ENCODE measurements around the gene EFHC1. TPM values are rescaled to one million over a fixed set of nuclear protein-coding genes. Genes with fewer than 3 reads are reported as not detected.

The EFHC1 gene
- total RNA-seq, 2 donors from 2014 or later: 19.4 to 23.5 TPM

DNA sequence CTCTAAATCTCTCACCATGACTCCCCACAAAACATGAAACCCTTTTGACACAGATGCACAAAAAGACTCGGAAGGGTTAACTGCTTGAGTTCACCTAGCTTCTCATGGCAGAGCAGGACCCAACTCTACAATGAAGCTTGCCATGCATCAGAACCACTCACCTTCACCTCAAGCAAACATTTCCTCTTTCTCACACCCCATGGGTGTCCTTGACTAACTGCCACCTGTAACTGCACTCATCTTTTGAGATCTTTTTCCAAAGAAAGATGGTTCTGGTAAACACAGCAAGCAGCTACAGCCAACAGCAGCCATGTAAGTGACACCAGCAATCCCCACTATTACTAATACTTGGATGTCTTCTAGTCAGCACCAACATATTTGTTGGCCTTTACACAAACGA, 76.5 kb downstream of the EFHC1 start:
- 95% methylated on average over 2 of the region's 2 CpGs for WGBS
- intact Hi-C loops (cut with DNase I): loop anchor here (5.0 to 10.0 kb wide), 2 partner anchors 81 to 168 kb away; partner anchors contain the start of gene TRAM2
- no peak overlapping the region for H3K27ac ChIP-seq

GRCh38 chr6:52497652-52498408, 77.7 kb downstream of the EFHC1 start:
- no peaks in the 10 kb centered on the region for H3K9me3 ChIP-seq
- DNase-seq (ENCODE audit: low spot score): no peak
- no peaks in the 10 kb centered on the region for H3K4me1 ChIP-seq (replicated peaks)
- no peaks in the 10 kb centered on the region for H3K27me3 ChIP-seq (replicated peaks; ENCODE audit: insufficient read depth)
- WGBS: 71% methylated on average over 14 of the region's 14 CpGs
- no peak overlapping the region for H3K27ac ChIP-seq
- H3K4me3 ChIP-seq: no peak overlapping the region
- TF ChIP-seq POLR2AphosphoS5 (IDR thresholded peaks at IDR 0.05) (no peak), CTCF (IDR thresholded peaks at IDR 0.05) (no peak), POLR2A (IDR thresholded peaks at IDR 0.05) (no peak)
- H3K36me3 ChIP-seq: no peaks in the 10 kb centered on the region
- intact Hi-C loops (cut with DNase I): loop anchor here (5.0 to 10.0 kb wide), 2 partner anchors 79 to 167 kb away; partner anchors contain the start of gene TRAM2

More for the DNA sequence above, 76.5 kb downstream of the EFHC1 start:
- no peaks in the 10 kb centered on the region for H3K9me3 ChIP-seq
- H3K4me3 ChIP-seq: no peak overlapping the region
- DNase-seq (ENCODE audit: low spot score): no peak
- no peaks in the 10 kb centered on the region for H3K4me1 ChIP-seq (replicated peaks)
- no peaks in the 10 kb centered on the region for H3K27me3 ChIP-seq (replicated peaks; ENCODE audit: insufficient read depth)
- no peaks in the 10 kb centered on the region for H3K36me3 ChIP-seq
- TF ChIP-seq CTCF (IDR thresholded peaks at IDR 0.05) (no peak), POLR2A (IDR thresholded peaks at IDR 0.05) (no peak), POLR2AphosphoS5 (IDR thresholded peaks at IDR 0.05) (no peak)

- no peaks in the 10 kb centered on the region for H3K4me1 ChIP-seq (replicated peaks)
- H3K9me3 ChIP-seq: no peaks in the 10 kb centered on the region
- WGBS: 93% methylated on average over 11 of the region's 11 CpGs
- TF ChIP-seq POLR2AphosphoS5 (IDR thresholded peaks at IDR 0.05) (no peak), CTCF (IDR thresholded peaks at IDR 0.05) (no peak), POLR2A (IDR thresholded peaks at IDR 0.05) (no peak)
- no peak overlapping the region for H3K27ac ChIP-seq
- no peak overlapping the region for H3K4me3 ChIP-seq
- H3K27me3 ChIP-seq (replicated peaks; ENCODE audit: insufficient read depth): no peaks in the 10 kb centered on the region
- no peaks in the 10 kb centered on the region for H3K36me3 ChIP-seq
- intact Hi-C loops (cut with DNase I): loop anchor here (5.0 to 10.0 kb wide), 2 partner anchors 79 to 166 kb away; partner anchors contain the start of gene TRAM2
- DNase-seq (ENCODE audit: low spot score): no peak
These were observed 78.4 kb downstream of the EFHC1 start for GRCh38 chr6:52498538-52499017.

DNA sequence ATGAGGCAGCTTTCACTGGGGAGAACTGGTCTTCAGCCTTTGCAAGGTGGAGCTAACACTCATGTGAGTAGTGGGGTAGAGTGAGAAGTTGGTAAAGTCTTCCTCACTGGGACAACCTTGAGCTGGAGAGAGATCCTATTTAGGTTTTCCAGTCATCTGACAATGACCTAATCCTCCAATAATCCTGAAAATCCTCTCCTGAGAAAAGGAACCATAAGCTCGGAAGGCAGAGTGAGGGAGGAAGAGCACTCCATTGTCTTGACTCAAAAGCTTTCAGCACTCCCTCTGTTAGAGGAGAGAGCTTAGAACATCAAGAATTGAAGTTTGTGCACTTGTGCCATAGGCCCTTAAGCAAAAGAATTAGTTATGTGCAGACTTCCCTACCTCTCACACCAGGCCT, 78.9 kb downstream of the EFHC1 start:
- Histone ChIP-seq H3K36me3 (no peaks in the 10 kb centered on the region), H3K4me1 (replicated peaks) (no peaks in the 10 kb centered on the region), H3K9me3 (no peaks in the 10 kb centered on the region), H3K27me3 (replicated peaks; ENCODE audit: insufficient read depth) (no peaks in the 10 kb centered on the region), H3K4me3 (no peak overlapping the region), H3K27ac (no peak overlapping the region)
- no peak for DNase-seq (ENCODE audit: low spot score)
- WGBS: 65% methylated on average over 1 of the region's 1 CpG
- intact Hi-C loops (cut with DNase I): loop anchor here (5.0 to 10.0 kb wide), 2 partner anchors 78 to 166 kb away; partner anchors contain the start of gene TRAM2
- TF ChIP-seq POLR2AphosphoS5 (IDR thresholded peaks at IDR 0.05) (no peak), POLR2A (IDR thresholded peaks at IDR 0.05) (no peak)

GRCh38 chr6:52499681-52500236, 79.6 kb downstream of the EFHC1 start:
- Histone ChIP-seq H3K27ac (no peak overlapping the region), H3K4me1 (replicated peaks) (no peaks in the 10 kb centered on the region), H3K4me3 (no peak overlapping the region), H3K36me3 (no peaks in the 10 kb centered on the region), H3K27me3 (replicated peaks; ENCODE audit: insufficient read depth) (no peaks in the 10 kb centered on the region), H3K9me3 (no peaks in the 10 kb centered on the region)
- intact Hi-C loops (cut with DNase I): loop anchor here (5.0 to 10.0 kb wide), 3 partner anchors 77 to 165 kb away; partner anchors contain the start of genes EFHC1 and TRAM2
- 82% methylated on average over 11 of the region's 11 CpGs for WGBS
- TF ChIP-seq POLR2AphosphoS5 (IDR thresholded peaks at IDR 0.05) (no peak), POLR2A (IDR thresholded peaks at IDR 0.05) (no peak)
- DNase-seq (ENCODE audit: low spot score): no peak

Data from prostate gland (tissue), 2 donors.